ENCODE measurements around the gene TUBA3C. TPM values are rescaled to one million over a fixed set of nuclear protein-coding genes. Genes with fewer than 3 reads are reported as not detected.

Gene TUBA3C
- polyA plus RNA-seq, 4 donors, result not detected

- no peak for DNase-seq (ENCODE audit: low read depth in 4 of 4, low spot score in 2 of 4)
Observed at GRCh38 chr13:19169496-19169895, 12.1 kb downstream of the TUBA3C start.

GRCh38 chr13:19161308-19161707 lies 20.3 kb downstream of the TUBA3C start:
- DNase-seq (ENCODE audit: low read depth in 4 of 4, low spot score in 2 of 4), result no peak

GRCh38 chr13:19159761-19160420 lies 21.7 kb downstream of the TUBA3C start:
- no peak for DNase-seq (ENCODE audit: low read depth in 4 of 4, low spot score in 2 of 4)

- DNase-seq (ENCODE audit: low read depth in 4 of 4, low spot score in 2 of 4), result no peak
Observed at GRCh38 chr13:19159181-19159580, 22.4 kb downstream of the TUBA3C start.

- DNase-seq (ENCODE audit: low read depth in 4 of 4, low spot score in 2 of 4), result no peak
Observed at GRCh38 chr13:19158526-19159174, 23.0 kb downstream of the TUBA3C start.

GRCh38 chr13:19158006-19158405 lies 23.6 kb downstream of the TUBA3C start:
- DNase-seq (ENCODE audit: low read depth in 4 of 4, low spot score in 2 of 4), result no peak

GRCh38 chr13:19157461-19157860 lies 24.2 kb downstream of the TUBA3C start:
- no peak for DNase-seq (ENCODE audit: low read depth in 4 of 4, low spot score in 2 of 4)

- DNase-seq (ENCODE audit: low read depth in 4 of 4, low spot score in 2 of 4), result no peak
Observed at GRCh38 chr13:19156013-19156825, 25.4 kb downstream of the TUBA3C start.

GRCh38 chr13:19155321-19155861 lies 26.2 kb downstream of the TUBA3C start:
- no peak for DNase-seq (ENCODE audit: low read depth in 4 of 4, low spot score in 2 of 4)

- no peak for DNase-seq (ENCODE audit: low read depth in 4 of 4, low spot score in 2 of 4)
Observed at GRCh38 chr13:19154843-19155242, 26.8 kb downstream of the TUBA3C start.

GRCh38 chr13:19153782-19154450 lies 27.7 kb downstream of the TUBA3C start:
- DNase-seq (ENCODE audit: low read depth in 4 of 4, low spot score in 2 of 4), result no peak

- no peak for DNase-seq (ENCODE audit: low read depth in 4 of 4, low spot score in 2 of 4)
Observed at GRCh38 chr13:19152403-19152802, 29.2 kb downstream of the TUBA3C start.

GRCh38 chr13:19151581-19152263 lies 29.9 kb downstream of the TUBA3C start:
- no peak for DNase-seq (ENCODE audit: low read depth in 4 of 4, low spot score in 2 of 4)

- DNase-seq (ENCODE audit: low read depth in 4 of 4, low spot score in 2 of 4), result no peak
Observed at GRCh38 chr13:19150712-19151228, 30.9 kb downstream of the TUBA3C start.

- no peak for DNase-seq (ENCODE audit: low read depth in 4 of 4, low spot score in 2 of 4)
Observed at GRCh38 chr13:19150226-19150625, 31.4 kb downstream of the TUBA3C start.

- no peak for DNase-seq (ENCODE audit: low read depth in 4 of 4, low spot score in 2 of 4)
Observed at GRCh38 chr13:19148561-19148960, 33.1 kb downstream of the TUBA3C start.

All from left renal cortex interstitium (tissue), 4 donors.